ENCODE data around the gene ORC6. TPM values are rescaled to one million over a fixed set of nuclear protein-coding genes. Genes with fewer than 3 reads are reported as not detected.

The ORC6 gene
- total and polyA plus RNA-seq, 9 donors = 0.50 to 2.2 (median 1.6) TPM

GRCh38 chr16:46714797-46715591 is 25.5 kb downstream of the ORC6 start:
- intact Hi-C loops (cut with DNase I) = no loop called here
- H3K4me1 ChIP-seq (ENCODE audit: insufficient read depth) = no peaks in the 10 kb centered on the region
- no peaks in the 10 kb centered on the region for H3K36me3 ChIP-seq
- DNase-seq = no peak
- no peak for TF ChIP-seq POLR2A (IDR thresholded peaks at IDR 0.05)
- TF ChIP-seq CTCF (IDR thresholded peaks at IDR 0.05) = no peak
- TF ChIP-seq EP300 (IDR thresholded peaks at IDR 0.05) = no peak
- H3K9me3 ChIP-seq = no peaks in the 10 kb centered on the region
- WGBS, 3 donors = 81 to 87% (median 85%) methylated on average over 7 of the region's 7 CpGs
- no peak overlapping the region for H3K27ac ChIP-seq
- H3K4me3 ChIP-seq = no peak overlapping the region
- no peaks in the 10 kb centered on the region for H3K27me3 ChIP-seq

GRCh38 chr16:46715769-46716305 is 26.4 kb downstream of the ORC6 start:
- intact Hi-C loops (cut with DNase I) = no loop called here
- Histone ChIP-seq H3K27me3 (no peaks in the 10 kb centered on the region), H3K36me3 (no peaks in the 10 kb centered on the region), H3K9me3 (no peaks in the 10 kb centered on the region), H3K4me3 (no peak overlapping the region), H3K4me1 (ENCODE audit: insufficient read depth) (no peaks in the 10 kb centered on the region), H3K27ac (no peak overlapping the region)
- WGBS, 3 donors = 51 to 63% (median 59%) methylated on average over 6 of the region's 6 CpGs
- DNase-seq = no peak
- TF ChIP-seq POLR2A (IDR thresholded peaks at IDR 0.05) = no peak
- no peak for TF ChIP-seq EP300 (IDR thresholded peaks at IDR 0.05)
- no peak for TF ChIP-seq CTCF (IDR thresholded peaks at IDR 0.05)

DNA sequence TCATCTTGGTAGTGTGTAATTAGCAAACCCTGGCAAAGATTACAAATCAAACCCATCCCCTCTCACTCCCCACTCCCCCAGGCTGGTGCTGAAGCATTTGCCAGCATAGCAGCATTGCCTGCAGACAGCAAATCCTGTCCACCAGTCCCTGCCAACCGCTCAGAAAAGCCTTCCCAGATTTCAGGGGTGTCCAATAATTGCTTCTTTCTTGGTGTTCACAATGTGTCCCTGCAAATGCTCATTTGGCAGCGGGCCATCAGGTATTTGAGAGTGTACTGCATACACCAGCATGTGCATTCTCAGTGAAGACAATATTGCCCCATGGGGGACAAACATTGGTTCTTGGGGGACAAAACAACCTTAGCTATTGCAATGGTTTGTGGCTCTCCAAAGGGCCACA is 28.2 kb downstream of the ORC6 start:
- Histone ChIP-seq H3K4me3 (no peak overlapping the region), H3K27me3 (no peaks in the 10 kb centered on the region), H3K9me3 (no peaks in the 10 kb centered on the region), H3K27ac (no peak overlapping the region), H3K4me1 (ENCODE audit: insufficient read depth) (no peaks in the 10 kb centered on the region), H3K36me3 (no peaks in the 10 kb centered on the region)
- intact Hi-C loops (cut with DNase I) = no loop called here
- no peak for DNase-seq
- TF ChIP-seq EP300 (IDR thresholded peaks at IDR 0.05) (no peak), POLR2A (IDR thresholded peaks at IDR 0.05) (no peak), CTCF (IDR thresholded peaks at IDR 0.05) (no peak)
- 70 to 74% (median 73%) methylated on average over 2 of the region's 2 CpGs for WGBS, 3 donors

- H3K36me3 ChIP-seq = no peaks in the 10 kb centered on the region
- H3K4me3 ChIP-seq = no peak overlapping the region
- no peaks in the 10 kb centered on the region for H3K27me3 ChIP-seq
- WGBS, 3 donors = 74 to 80% (median 77%) methylated on average over 8 of the region's 8 CpGs
- no peak overlapping the region for H3K27ac ChIP-seq
- DNase-seq = no peak
- intact Hi-C loops (cut with DNase I) = no loop called here
- no peaks in the 10 kb centered on the region for H3K4me1 ChIP-seq (ENCODE audit: insufficient read depth)
- no peaks in the 10 kb centered on the region for H3K9me3 ChIP-seq
- TF ChIP-seq EP300 (IDR thresholded peaks at IDR 0.05) = no peak
- no peak for TF ChIP-seq CTCF (IDR thresholded peaks at IDR 0.05)
- TF ChIP-seq POLR2A (IDR thresholded peaks at IDR 0.05) = no peak
These were observed 28.8 kb downstream of the ORC6 start for GRCh38 chr16:46718214-46718613.

Data from ovary (tissue), 9 donors.